HTERT RPE-1 (cell line): ENCODE measurements around the gene RNASE4.

Experiments
- in situ Hi-C: fragments of 300-500 bp; cut with MboI; formaldehyde crosslinking; loops from 4 replicates; pipeline ENCODE4 v1.14.3; 2020; ENCODE audit warnings: low sequenced_read_pairs

RNASE4 gene

GRCh38 chr14:20671597-20672283, 12.6 kb upstream of the RNASE4 start:
- in situ Hi-C loops, result no loop called here

- in situ Hi-C loops, result no loop called here
Observed at GRCh38 chr14:20675669-20676068, 8.7 kb upstream of the RNASE4 start.

- in situ Hi-C loops, result no loop called here
Observed at GRCh38 chr14:20676072-20676471, 8.3 kb upstream of the RNASE4 start.

GRCh38 chr14:20679907-20680306, 4.5 kb upstream of the RNASE4 start:
- in situ Hi-C loops, result no loop called here

- in situ Hi-C loops, result no loop called here
Observed at GRCh38 chr14:20680363-20680762, 4.0 kb upstream of the RNASE4 start.

GRCh38 chr14:20680843-20681347, 3.5 kb upstream of the RNASE4 start:
- in situ Hi-C loops, result no loop called here

GRCh38 chr14:20681348-20682126, 2.8 kb upstream of the RNASE4 start:
- in situ Hi-C loops, result no loop called here

- in situ Hi-C loops, result no loop called here
Observed at GRCh38 chr14:20682127-20682434, 2.3 kb upstream of the RNASE4 start.

- in situ Hi-C loops, result no loop called here
Observed at GRCh38 chr14:20682435-20683124, 1.8 kb upstream of the RNASE4 start.

- in situ Hi-C loops, result no loop called here
Observed at GRCh38 chr14:20683125-20683890, 1.1 kb upstream of the RNASE4 start.

GRCh38 chr14:20684662-20685456, 499 bp downstream of the RNASE4 start:
- in situ Hi-C loops, result no loop called here

- in situ Hi-C loops, result no loop called here
Observed at GRCh38 chr14:20686386-20687143, 2.2 kb downstream of the RNASE4 start.

- in situ Hi-C loops, result no loop called here
Observed at GRCh38 chr14:20687362-20688166, 3.2 kb downstream of the RNASE4 start.

GRCh38 chr14:20688167-20688839, 3.9 kb downstream of the RNASE4 start, which contains the start of gene ANG:
Gene ANG (plus strand): TSS chr14:20688764. CDS start chr14:20693565, 4,801 bp downstream.
- in situ Hi-C loops, result no loop called here

- in situ Hi-C loops, result no loop called here
Observed at GRCh38 chr14:20690848-20691640, 6.7 kb downstream of the RNASE4 start.

GRCh38 chr14:20692116-20692751, 7.9 kb downstream of the RNASE4 start:
- in situ Hi-C loops, result no loop called here

GRCh38 chr14:20696764-20697163, 12.4 kb downstream of the RNASE4 start:
- in situ Hi-C loops, result no loop called here
